ENCODE measurements around the gene HMGN3. TPM values are rescaled to one million over a fixed set of nuclear protein-coding genes. Genes with fewer than 3 reads are reported as not detected.

HMGN3 gene
- total and polyA plus RNA-seq, 5 experiments from 2014 or later, result 64.6 to 114 (median 106) TPM

GRCh38 chr6:79230149-79230548 is 4.3 kb downstream of the HMGN3 start:
- no peak for DNase-seq
- no peaks in the 10 kb centered on the region for H3K27me3 Mint-ChIP-seq
- H3K36me3 Mint-ChIP-seq, result peaks cover 0 to 3% (median 3%) of the 10 kb centered on the region in 3 donors
- no peak overlapping the region for H3K4me3 Mint-ChIP-seq
- H3K4me1 Mint-ChIP-seq, result peaks cover 12 to 41% (median 29%) of the 10 kb centered on the region in 4 donors
- H3K9me3 Mint-ChIP-seq, result no peaks in the 10 kb centered on the region
- no peak overlapping the region for H3K27ac Mint-ChIP-seq
- POLR2A ChIA-PET, result no interaction called here
- no peak for ATAC-seq

DNA sequence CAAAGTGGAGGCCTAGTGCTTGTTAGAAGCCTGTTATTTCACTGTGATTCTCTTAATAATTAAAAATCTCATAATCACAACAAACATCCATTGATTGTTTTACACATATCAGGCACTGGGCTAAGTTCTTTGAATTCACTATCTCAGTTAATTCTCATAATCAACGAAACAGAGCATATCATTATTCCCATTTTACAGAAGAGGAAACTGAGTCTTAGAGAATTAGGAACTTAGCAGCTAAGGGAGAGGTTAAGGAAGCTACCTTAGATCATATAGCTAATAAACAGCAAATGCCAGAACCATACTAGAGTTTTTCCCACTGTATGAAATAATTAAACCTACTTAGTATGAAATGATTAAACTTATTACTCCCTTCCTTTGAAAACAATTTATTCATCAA is 7.0 kb downstream of the HMGN3 start:
- Mint-ChIP-seq H3K4me3 (no peak overlapping the region), H3K9me3 (no peaks in the 10 kb centered on the region), H3K4me1 (peaks cover 14 to 37% (median 27%) of the 10 kb centered on the region in 4 donors), H3K36me3 (peaks cover 0 to 8% (median 6%) of the 10 kb centered on the region in 3 donors), H3K27me3 (no peaks in the 10 kb centered on the region), H3K27ac (no peak overlapping the region)
- ATAC-seq (no peak), DNase-seq (no peak)
- POLR2A ChIA-PET, result no interaction called here

DNA sequence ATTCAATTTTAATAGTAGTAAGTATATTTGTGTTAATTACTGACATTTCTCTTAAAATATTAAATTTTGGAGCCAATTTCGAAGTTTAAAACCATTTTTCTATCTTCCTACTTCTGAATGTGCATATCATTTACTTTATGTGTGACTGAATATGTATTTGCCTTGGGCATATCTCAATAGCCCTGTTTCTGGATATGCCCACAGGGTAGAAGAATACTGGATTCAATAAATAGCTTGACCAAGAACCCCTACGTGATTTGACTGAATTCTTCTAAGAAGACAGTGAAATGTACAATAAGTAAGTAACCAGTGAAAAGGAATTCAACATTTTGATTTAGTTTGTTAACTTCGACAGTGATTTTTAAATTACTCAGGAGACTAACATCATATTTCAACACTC is 7.8 kb downstream of the HMGN3 start:
- Mint-ChIP-seq H3K27me3 (no peaks in the 10 kb centered on the region), H3K9me3 (no peaks in the 10 kb centered on the region), H3K4me1 (peaks cover 10 to 31% (median 21%) of the 10 kb centered on the region in 4 donors), H3K36me3 (peaks cover 0 to 8% (median 6%) of the 10 kb centered on the region in 3 donors), H3K27ac (no peak overlapping the region), H3K4me3 (no peak overlapping the region)
- POLR2A ChIA-PET, result interaction anchor here (1.2 kb wide), 1 partner anchor 148 kb away, joined by 3 read pairs; the partner anchor contains the start of gene PHIP
- ATAC-seq (no peak), DNase-seq (no peak)

DNA sequence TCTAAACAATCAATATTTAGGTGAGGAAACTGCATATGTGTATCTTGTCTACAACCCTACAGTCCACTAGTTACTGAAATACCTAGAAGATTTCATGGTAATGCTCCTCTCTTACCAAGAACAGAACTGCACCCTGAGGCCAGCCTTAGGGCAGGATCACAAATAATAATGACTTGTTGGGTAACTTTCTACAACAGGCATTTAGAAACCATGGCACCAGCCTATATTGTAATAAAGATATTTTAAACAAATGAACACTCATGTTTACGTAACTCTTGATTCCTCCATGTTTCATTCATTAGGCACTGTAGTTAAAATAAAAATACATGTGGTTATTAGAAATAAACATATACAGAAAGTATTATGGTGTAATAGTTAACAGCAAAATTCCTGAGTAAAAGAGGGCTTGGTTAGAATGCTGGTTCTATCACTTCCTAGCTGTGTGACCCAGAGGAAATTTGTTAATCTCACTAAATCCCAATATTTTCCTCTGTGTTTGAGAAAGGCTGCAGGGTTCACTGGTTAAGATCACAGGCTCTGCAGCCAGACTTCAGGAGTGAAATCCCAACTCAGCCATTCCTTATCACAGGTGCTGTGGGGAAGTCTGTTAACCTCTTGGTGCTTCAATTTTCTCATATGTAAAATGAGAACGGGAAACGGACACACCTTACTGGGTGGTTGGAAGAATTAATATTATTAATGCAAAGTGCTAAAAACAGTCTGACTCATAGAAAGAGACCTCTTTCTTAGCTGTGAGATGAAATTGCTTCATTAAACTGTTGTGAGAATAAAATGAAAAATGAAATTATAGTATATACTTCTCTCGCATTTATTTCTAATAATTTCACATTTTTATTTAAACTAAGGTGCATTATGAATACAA is 8.5 kb downstream of the HMGN3 start:
- Mint-ChIP-seq H3K4me1 (peaks cover 7 to 29% (median 19%) of the 10 kb centered on the region in 4 donors), H3K36me3 (peaks cover 0 to 12% (median 6%) of the 10 kb centered on the region in 3 donors), H3K27ac (no peak overlapping the region), H3K9me3 (peaks cover 0 to 2% (median 0%) of the 10 kb centered on the region in 9 donors), H3K27me3 (no peaks in the 10 kb centered on the region), H3K4me3 (no peak overlapping the region)
- POLR2A ChIA-PET, result interaction anchor here (1.2 kb wide), 1 partner anchor 148 kb away, joined by 3 read pairs; the partner anchor contains the start of gene PHIP
- DNase-seq (no peak), ATAC-seq (no peak)

DNA sequence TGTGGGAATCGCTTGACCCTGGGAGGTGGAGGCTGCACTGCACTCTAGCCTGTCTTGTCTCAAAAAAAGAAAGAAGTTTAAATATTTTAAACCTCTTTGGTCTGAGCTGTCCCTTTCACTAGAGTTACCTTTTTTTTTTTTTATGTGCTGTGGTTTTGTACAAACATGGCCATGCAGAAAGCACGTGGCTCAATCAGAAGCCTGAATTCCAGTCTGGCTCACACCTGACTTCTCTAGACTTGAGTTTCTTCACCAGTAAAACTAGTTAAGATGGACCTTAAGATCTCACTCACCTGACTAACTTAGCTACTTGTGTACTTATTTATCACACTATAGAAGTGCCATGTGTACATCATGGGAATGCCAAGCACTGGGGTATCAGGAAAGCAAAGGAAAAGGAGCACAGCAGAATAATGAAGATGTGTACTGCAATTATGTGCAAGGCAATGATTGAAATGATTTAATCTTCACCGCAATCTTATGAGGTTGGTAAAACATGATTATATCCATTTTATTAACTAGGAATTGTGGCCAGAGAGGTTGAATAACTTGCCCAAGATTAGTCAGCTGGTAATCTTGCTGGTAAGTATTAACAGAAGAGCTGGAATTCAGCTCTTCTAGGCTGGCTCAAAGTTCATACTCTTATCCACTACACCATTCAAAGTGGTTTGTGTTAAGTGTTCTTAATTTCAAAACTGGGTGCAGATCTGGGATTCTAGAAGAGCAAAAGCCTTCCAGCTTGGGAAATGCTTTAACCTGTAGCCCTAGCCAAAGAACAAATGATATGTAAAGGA is 10.7 kb downstream of the HMGN3 start:
- H3K4me1 Mint-ChIP-seq, result peaks cover 3 to 30% (median 18%) of the 10 kb centered on the region in 4 donors
- no peaks in the 10 kb centered on the region for H3K27me3 Mint-ChIP-seq
- POLR2A ChIA-PET, result no interaction called here
- H3K4me3 Mint-ChIP-seq, result no peak overlapping the region
- DNase-seq (no peak), ATAC-seq (no peak)
- H3K36me3 Mint-ChIP-seq, result peaks cover 6 to 18% (median 8%) of the 10 kb centered on the region in 3 donors
- H3K27ac Mint-ChIP-seq, result no peak overlapping the region
- peaks cover 0 to 9% (median 4%) of the 10 kb centered on the region in 9 donors for H3K9me3 Mint-ChIP-seq

GRCh38 chr6:79215213-79215824 is 19.2 kb downstream of the HMGN3 start:
- no peak overlapping the region for H3K27ac Mint-ChIP-seq
- no peak for DNase-seq
- peaks cover 4 to 20% (median 15%) of the 10 kb centered on the region in 4 donors for H3K4me1 Mint-ChIP-seq
- POLR2A ChIA-PET, result no interaction called here
- peaks cover 0 to 11% (median 2%) of the 10 kb centered on the region in 9 donors for H3K9me3 Mint-ChIP-seq
- no peak for ATAC-seq
- H3K4me3 Mint-ChIP-seq, result no peak overlapping the region
- H3K36me3 Mint-ChIP-seq, result peaks cover 14 to 43% (median 19%) of the 10 kb centered on the region in 3 donors
- no peaks in the 10 kb centered on the region for H3K27me3 Mint-ChIP-seq

GRCh38 chr6:79212859-79213258 is 21.6 kb downstream of the HMGN3 start:
- DNase-seq (no peak), ATAC-seq (no peak)
- H3K4me1 Mint-ChIP-seq, result peaks cover 4 to 21% (median 12%) of the 10 kb centered on the region in 4 donors
- POLR2A ChIA-PET, result no interaction called here
- H3K4me3 Mint-ChIP-seq, result no peak overlapping the region
- peaks cover 4 to 57% (median 20%) of the 10 kb centered on the region in 3 donors for H3K36me3 Mint-ChIP-seq
- no peaks in the 10 kb centered on the region for H3K27me3 Mint-ChIP-seq
- no peak overlapping the region for H3K27ac Mint-ChIP-seq
- no peaks in the 10 kb centered on the region for H3K9me3 Mint-ChIP-seq

GRCh38 chr6:79208816-79209215 is 25.7 kb downstream of the HMGN3 start:
- Mint-ChIP-seq H3K4me3 (no peak overlapping the region), H3K4me1 (peaks cover 0 to 6% (median 3%) of the 10 kb centered on the region in 4 donors), H3K27ac (no peak overlapping the region), H3K9me3 (no peaks in the 10 kb centered on the region), H3K27me3 (no peaks in the 10 kb centered on the region), H3K36me3 (peaks cover 4 to 67% (median 39%) of the 10 kb centered on the region in 3 donors)
- DNase-seq, result no peak
- POLR2A ChIA-PET, result no interaction called here
- ATAC-seq, result no peak

DNA sequence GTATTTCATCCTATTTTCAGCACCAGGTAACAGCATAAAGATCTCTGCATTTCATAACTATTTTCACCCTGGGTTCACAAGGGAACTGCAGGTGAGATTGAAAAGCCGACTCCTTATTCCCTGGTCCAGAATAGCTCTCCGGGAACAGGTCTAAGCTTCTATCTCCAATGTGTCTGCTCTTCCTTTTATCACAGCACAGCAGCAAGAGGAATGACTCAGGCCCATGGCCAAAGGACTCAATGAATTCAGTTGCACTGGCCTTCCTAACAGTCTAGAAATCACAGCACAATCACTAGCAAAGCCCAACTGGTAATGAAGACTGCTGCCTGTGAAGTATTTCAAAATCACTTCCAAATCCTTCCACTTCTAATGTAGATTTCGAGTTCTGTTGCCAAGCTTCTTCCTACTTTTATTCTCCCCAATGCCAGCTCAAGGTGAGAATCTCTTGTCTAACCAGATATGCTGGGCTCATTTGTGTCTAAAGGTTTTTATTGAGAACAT is 30.7 kb downstream of the HMGN3 start:
- H3K36me3 Mint-ChIP-seq, result peaks cover 0 to 78% (median 43%) of the 10 kb centered on the region in 3 donors
- H3K27ac Mint-ChIP-seq, result peak overlapping the region in 2 of 10 donors; percentile 15 to 38

DNA sequence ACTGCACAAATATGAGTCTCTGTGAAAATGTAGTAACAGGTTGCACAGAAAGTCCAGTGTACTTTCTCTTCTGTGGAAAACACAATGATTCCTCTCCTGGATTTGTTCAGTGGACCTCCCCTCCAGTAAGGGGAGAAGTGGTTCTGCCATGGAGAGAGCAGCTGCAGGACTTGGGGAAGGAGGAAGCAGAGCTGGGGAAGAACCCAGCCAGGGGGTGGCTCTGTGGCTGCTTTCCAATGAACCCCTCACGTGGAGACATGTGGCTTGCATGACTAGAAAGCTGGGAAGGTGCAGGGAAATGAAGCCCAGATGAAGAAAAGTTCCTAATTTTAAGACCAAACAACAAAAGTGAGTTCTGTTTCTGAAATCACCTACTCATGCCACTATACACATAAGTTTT is 31.9 kb downstream of the HMGN3 start:
- no peaks in the 10 kb centered on the region for H3K27me3 Mint-ChIP-seq
- H3K4me1 Mint-ChIP-seq, result no peaks in the 10 kb centered on the region
- H3K9me3 Mint-ChIP-seq, result no peaks in the 10 kb centered on the region
- ATAC-seq, result no peak
- no peak for DNase-seq
- H3K36me3 Mint-ChIP-seq, result peaks cover 0 to 69% (median 41%) of the 10 kb centered on the region in 3 donors
- no peak overlapping the region for H3K4me3 Mint-ChIP-seq
- H3K27ac Mint-ChIP-seq, result peak overlapping the region in 1 of 10 donors; percentile 6
- POLR2A ChIA-PET, result no interaction called here

More for the DNA sequence above, 30.7 kb downstream of the HMGN3 start:
- ATAC-seq (no peak), DNase-seq (no peak)
- POLR2A ChIA-PET, result no interaction called here
- Mint-ChIP-seq H3K4me1 (no peaks in the 10 kb centered on the region), H3K9me3 (no peaks in the 10 kb centered on the region), H3K4me3 (no peak overlapping the region), H3K27me3 (no peaks in the 10 kb centered on the region)

GRCh38 chr6:79201983-79202382 is 32.5 kb downstream of the HMGN3 start:
- Mint-ChIP-seq H3K4me3 (no peak overlapping the region), H3K27me3 (no peaks in the 10 kb centered on the region), H3K4me1 (no peaks in the 10 kb centered on the region), H3K27ac (peak overlapping the region in 3 of 10 donors; percentile 6 to 37 (median 10)), H3K9me3 (peaks cover 0 to 4% (median 0%) of the 10 kb centered on the region in 9 donors), H3K36me3 (peaks cover 0 to 63% (median 35%) of the 10 kb centered on the region in 3 donors)
- DNase-seq (no peak), ATAC-seq (no peak)
- POLR2A ChIA-PET, result no interaction called here

DNA sequence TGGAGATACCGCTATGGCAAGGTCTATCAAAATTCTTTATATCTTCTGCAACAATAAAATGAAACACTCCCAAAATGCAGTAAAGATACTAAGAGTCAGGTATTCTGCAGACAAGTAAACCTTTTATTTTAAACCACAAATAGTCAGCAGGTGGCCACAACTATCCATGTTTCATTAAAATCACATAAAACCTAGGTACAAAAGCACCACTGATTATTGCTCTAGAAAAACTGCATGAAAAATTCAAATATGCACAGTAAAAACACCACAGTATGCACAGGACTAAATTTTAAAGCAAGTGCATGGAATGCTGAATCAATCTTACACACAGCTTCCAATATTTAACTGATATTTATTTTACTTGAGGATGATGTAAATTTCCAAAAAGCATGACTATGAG is 33.3 kb downstream of the HMGN3 start:
- ATAC-seq (no peak), DNase-seq (no peak)
- peaks cover 0 to 58% (median 32%) of the 10 kb centered on the region in 3 donors for H3K36me3 Mint-ChIP-seq
- H3K27me3 Mint-ChIP-seq, result no peaks in the 10 kb centered on the region
- H3K9me3 Mint-ChIP-seq, result peaks cover 0 to 5% (median 0%) of the 10 kb centered on the region in 9 donors
- H3K4me3 Mint-ChIP-seq, result no peak overlapping the region
- H3K27ac Mint-ChIP-seq, result no peak overlapping the region
- POLR2A ChIA-PET, result no interaction called here
- H3K4me1 Mint-ChIP-seq, result no peaks in the 10 kb centered on the region

All from naive thymus-derived CD8-positive, alpha-beta T cell (primary cell).